Neural cell (in vitro differentiated cells): ENCODE data around the gene ELMO1. TPM values are rescaled to one million over a fixed set of nuclear protein-coding genes. Genes with fewer than 3 reads are reported as not detected.

Source experiments
- H2AFZ ChIP-seq: fragments of 200-600, 300-800 bp; sonication (generic), shearing (Covaris generic); 2 replicates; pipeline ENCODE4 v1.6.0; 2014; ENCODE audit warnings: low read depth, mild to moderate bottlenecking, antibody characterized with exemption, low read length, moderate library complexity
- H3F3A ChIP-seq: fragments of 200-600 bp; shearing (Covaris generic); 2 replicates; pipeline ENCODE4 v1.6.1; 2016; ENCODE audit warnings: mild to moderate bottlenecking, moderate library complexity, mixed read lengths, antibody characterized with exemption, low read length; ENCODE audit not compliant: insufficient read depth, poor library complexity, severe bottlenecking
- H3K27ac ChIP-seq: fragments of 200-600, 300-800 bp; sonication (generic), shearing (Covaris generic); 2 replicates; pipeline ENCODE4 v1.5.1; 2014; ENCODE audit warnings: mild to moderate bottlenecking, low read length, moderate library complexity
- H3K27me3 ChIP-seq: fragments of 300-800, 200-600 bp; sonication (generic), shearing (Covaris generic); 2 replicates; pipeline ENCODE4 v1.6.0; 2014; ENCODE audit warnings: mild to moderate bottlenecking, low read depth, low read length, moderate library complexity; ENCODE audit not compliant: insufficient read depth
- H3K36me3 ChIP-seq: fragments of 300-800, 200-600 bp; sonication (generic), shearing (Covaris generic); 2 replicates; pipeline ENCODE4 v1.5.1; 2014; ENCODE audit warnings: mild to moderate bottlenecking, antibody characterized with exemption, low read length, moderate library complexity; ENCODE audit not compliant: insufficient read depth
- H3K4me2 ChIP-seq: fragments of 300-800, 200-600 bp; sonication (generic), shearing (Covaris generic); 2 replicates; pipeline ENCODE4 v1.6.0; 2014; ENCODE audit warnings: mild to moderate bottlenecking, low read length
- H3K4me3 ChIP-seq: fragments of 300-800, 200-600 bp; sonication (generic), shearing (Covaris generic); 2 replicates; pipeline ENCODE4 v1.5.1; 2014; ENCODE audit warnings: mild to moderate bottlenecking, low read length, moderate library complexity
- H3K79me2 ChIP-seq: fragments of 200-600 bp; shearing (Covaris generic); replicated peaks from 2 replicates; pipeline ENCODE4 v1.6.0; 2014; ENCODE audit warnings: mild to moderate bottlenecking, low read length, moderate library complexity; ENCODE audit not compliant: insufficient read depth
- H3K9ac ChIP-seq: fragments of 300-800, 200-600 bp; sonication (generic), shearing (Covaris generic); 2 replicates; pipeline ENCODE4 v1.6.1; 2016; ENCODE audit warnings: mild to moderate bottlenecking, low read length, mixed read lengths
- H3K9me2 ChIP-seq: fragments of 200-600 bp; shearing (Covaris generic); 2 replicates; pipeline ENCODE4 v1.6.1; 2016; ENCODE audit warnings: mild to moderate bottlenecking, low read length, mixed read lengths; ENCODE audit not compliant: insufficient read depth
- H3K9me3 ChIP-seq: fragments of 200-600, 300-800 bp; sonication (generic), shearing (Covaris generic); 2 replicates; pipeline ENCODE4 v1.6.1; 2016; ENCODE audit warnings: mild to moderate bottlenecking, mixed run types, low read length, moderate library complexity, mixed read lengths
- H4K20me1 ChIP-seq: fragments of 200-600 bp; shearing (Covaris generic); 2 replicates; pipeline ENCODE4 v1.6.1; 2016; ENCODE audit warnings: mild to moderate bottlenecking, mixed run types; ENCODE audit not compliant: insufficient read depth
- EP300 ChIP-seq: fragments of 450-650 bp; conservative IDR thresholded peaks from 2 replicates; pipeline ENCODE4 v1.6.1; 2014; ENCODE audit warnings: antibody characterized with exemption, mild to moderate bottlenecking, moderate library complexity; ENCODE audit not compliant: poor library complexity, severe bottlenecking
- EZH2 ChIP-seq: fragments of 200-600, 300-800 bp; shearing (Covaris generic), sonication (generic); IDR thresholded peaks from 2 replicates; pipeline ENCODE4 v1.6.1; 2014; ENCODE audit warnings: antibody characterized with exemption, low read length, borderline replicate concordance, mild to moderate bottlenecking; ENCODE audit not compliant: insufficient read depth, poor library complexity, severe bottlenecking
- MXI1 ChIP-seq: fragments of 450-650 bp; conservative IDR thresholded peaks from 2 replicates; pipeline ENCODE4 v1.6.1; 2014; ENCODE audit warnings: antibody characterized with exemption, mild to moderate bottlenecking; ENCODE audit not compliant: poor library complexity, severe bottlenecking
- POLR2AphosphoS5 ChIP-seq: IDR thresholded peaks from 2 replicates; pipeline ENCODE4 v1.6.1; 2012
- RAD21 ChIP-seq: fragments of 450-650 bp; conservative IDR thresholded peaks from 2 replicates; pipeline ENCODE4 v1.6.1; 2014; ENCODE audit warnings: antibody characterized with exemption, mild to moderate bottlenecking, moderate library complexity
- SMC3 ChIP-seq: fragments of 450-650 bp; conservative IDR thresholded peaks from 2 replicates; pipeline ENCODE4 v1.6.1; 2014; ENCODE audit warnings: antibody characterized with exemption, mild to moderate bottlenecking, moderate library complexity; ENCODE audit not compliant: poor library complexity
- TAF1 ChIP-seq: IDR thresholded peaks from 2 replicates; pipeline ENCODE4 v1.6.1; 2012; ENCODE audit warnings: low read depth
- polyA plus RNA-seq: library from polyadenylated mRNA; depleted of rRNA; stranded (reverse); fragments of >200 nt; gene quantifications from 2 replicates; pipeline ENCODE4 v1.2.3, GENCODE V29; 2014
- TF ChIP-seq, protein P1 (sequence below): fragments of 450-650 bp; IDR thresholded peaks from 2 replicates; pipeline ENCODE4 v1.5.1; 2014; ENCODE audit warnings: antibody characterized with exemption, mild to moderate bottlenecking, moderate library complexity; ENCODE audit not compliant: poor library complexity, severe bottlenecking
- TF ChIP-seq, protein P2 (sequence below): IDR thresholded peaks from 2 replicates; pipeline ENCODE4 v1.6.1; 2012; ENCODE audit warnings: borderline replicate concordance

The ELMO1 gene
- polyA plus RNA-seq, 1 donor from 2014 or later: 12.2 TPM

DNA sequence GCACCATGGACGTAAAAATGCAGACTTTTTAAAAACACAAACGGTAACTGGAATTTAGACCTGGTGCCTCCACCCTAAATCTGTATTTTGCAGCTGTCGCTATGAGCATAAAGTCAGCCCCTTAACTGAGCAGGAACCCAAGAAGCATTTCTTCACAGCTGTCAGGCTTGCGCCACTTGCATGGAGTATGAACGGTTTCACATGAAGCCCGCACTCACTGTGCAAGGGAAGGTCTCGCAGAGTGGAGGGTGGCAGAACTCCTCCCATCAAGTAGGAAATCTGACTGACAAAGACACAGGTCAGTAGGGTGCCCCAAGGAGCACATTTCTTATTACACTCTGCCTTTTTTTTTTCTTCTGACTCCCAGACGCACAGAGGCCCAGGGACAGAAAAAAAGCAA, 58.5 kb downstream of the ELMO1 start:
- H3K9ac ChIP-seq: no peak overlapping the region
- H3K9me2 ChIP-seq: no peaks in the 10 kb centered on the region
- TF ChIP-seq, protein P1, sequence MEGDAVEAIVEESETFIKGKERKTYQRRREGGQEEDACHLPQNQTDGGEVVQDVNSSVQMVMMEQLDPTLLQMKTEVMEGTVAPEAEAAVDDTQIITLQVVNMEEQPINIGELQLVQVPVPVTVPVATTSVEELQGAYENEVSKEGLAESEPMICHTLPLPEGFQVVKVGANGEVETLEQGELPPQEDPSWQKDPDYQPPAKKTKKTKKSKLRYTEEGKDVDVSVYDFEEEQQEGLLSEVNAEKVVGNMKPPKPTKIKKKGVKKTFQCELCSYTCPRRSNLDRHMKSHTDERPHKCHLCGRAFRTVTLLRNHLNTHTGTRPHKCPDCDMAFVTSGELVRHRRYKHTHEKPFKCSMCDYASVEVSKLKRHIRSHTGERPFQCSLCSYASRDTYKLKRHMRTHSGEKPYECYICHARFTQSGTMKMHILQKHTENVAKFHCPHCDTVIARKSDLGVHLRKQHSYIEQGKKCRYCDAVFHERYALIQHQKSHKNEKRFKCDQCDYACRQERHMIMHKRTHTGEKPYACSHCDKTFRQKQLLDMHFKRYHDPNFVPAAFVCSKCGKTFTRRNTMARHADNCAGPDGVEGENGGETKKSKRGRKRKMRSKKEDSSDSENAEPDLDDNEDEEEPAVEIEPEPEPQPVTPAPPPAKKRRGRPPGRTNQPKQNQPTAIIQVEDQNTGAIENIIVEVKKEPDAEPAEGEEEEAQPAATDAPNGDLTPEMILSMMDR: no peak
- TF ChIP-seq, protein P2, sequence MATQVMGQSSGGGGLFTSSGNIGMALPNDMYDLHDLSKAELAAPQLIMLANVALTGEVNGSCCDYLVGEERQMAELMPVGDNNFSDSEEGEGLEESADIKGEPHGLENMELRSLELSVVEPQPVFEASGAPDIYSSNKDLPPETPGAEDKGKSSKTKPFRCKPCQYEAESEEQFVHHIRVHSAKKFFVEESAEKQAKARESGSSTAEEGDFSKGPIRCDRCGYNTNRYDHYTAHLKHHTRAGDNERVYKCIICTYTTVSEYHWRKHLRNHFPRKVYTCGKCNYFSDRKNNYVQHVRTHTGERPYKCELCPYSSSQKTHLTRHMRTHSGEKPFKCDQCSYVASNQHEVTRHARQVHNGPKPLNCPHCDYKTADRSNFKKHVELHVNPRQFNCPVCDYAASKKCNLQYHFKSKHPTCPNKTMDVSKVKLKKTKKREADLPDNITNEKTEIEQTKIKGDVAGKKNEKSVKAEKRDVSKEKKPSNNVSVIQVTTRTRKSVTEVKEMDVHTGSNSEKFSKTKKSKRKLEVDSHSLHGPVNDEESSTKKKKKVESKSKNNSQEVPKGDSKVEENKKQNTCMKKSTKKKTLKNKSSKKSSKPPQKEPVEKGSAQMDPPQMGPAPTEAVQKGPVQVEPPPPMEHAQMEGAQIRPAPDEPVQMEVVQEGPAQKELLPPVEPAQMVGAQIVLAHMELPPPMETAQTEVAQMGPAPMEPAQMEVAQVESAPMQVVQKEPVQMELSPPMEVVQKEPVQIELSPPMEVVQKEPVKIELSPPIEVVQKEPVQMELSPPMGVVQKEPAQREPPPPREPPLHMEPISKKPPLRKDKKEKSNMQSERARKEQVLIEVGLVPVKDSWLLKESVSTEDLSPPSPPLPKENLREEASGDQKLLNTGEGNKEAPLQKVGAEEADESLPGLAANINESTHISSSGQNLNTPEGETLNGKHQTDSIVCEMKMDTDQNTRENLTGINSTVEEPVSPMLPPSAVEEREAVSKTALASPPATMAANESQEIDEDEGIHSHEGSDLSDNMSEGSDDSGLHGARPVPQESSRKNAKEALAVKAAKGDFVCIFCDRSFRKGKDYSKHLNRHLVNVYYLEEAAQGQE: no peak
- TF ChIP-seq RAD21 (no peak), EZH2 (no peak), SMC3 (no peak), EP300 (no peak), TAF1 (no peak), MXI1 (no peak), POLR2AphosphoS5 (no peak)
- no peaks in the 10 kb centered on the region for H3K79me2 ChIP-seq
- H3K36me3 ChIP-seq: no peaks in the 10 kb centered on the region
- H3K4me3 ChIP-seq: no peak overlapping the region
- H3K4me2 ChIP-seq: no peak overlapping the region
- H3K27me3 ChIP-seq: no peaks in the 10 kb centered on the region
- H3K27ac ChIP-seq: no peak overlapping the region
- no peaks in the 10 kb centered on the region for H3F3A ChIP-seq
- no peak overlapping the region for H2AFZ ChIP-seq
- H4K20me1 ChIP-seq: no peaks in the 10 kb centered on the region
- no peaks in the 10 kb centered on the region for H3K9me3 ChIP-seq

DNA sequence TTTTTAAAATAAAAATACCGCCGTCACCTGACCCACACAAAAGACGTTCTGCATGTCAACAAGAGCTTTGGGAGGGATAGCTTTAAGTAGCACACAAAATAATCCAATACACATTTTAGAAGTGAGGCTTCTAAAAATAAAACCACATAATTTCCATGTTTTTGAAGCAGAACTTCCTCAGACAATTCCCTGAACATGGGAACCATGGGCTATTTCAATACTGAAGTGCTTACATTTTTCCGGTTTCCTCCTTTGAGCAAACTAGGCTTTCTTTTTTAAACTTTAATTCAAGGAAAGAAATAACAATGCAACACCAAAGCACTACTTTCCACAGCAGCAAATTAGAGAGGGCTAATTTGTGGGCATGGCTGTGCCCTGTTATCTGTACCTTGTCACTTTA, 59.9 kb downstream of the ELMO1 start:
- Histone ChIP-seq H3K4me2 (no peak overlapping the region), H3K79me2 (no peaks in the 10 kb centered on the region)
- TF ChIP-seq, protein P1: no peak
- TF ChIP-seq EZH2 (no peak), MXI1 (no peak), POLR2AphosphoS5 (no peak), RAD21 (no peak), SMC3 (no peak)

More for the DNA sequence above, 59.9 kb downstream of the ELMO1 start:
- no peaks in the 10 kb centered on the region for H3K9me3 ChIP-seq
- H2AFZ ChIP-seq: no peak overlapping the region
- no peaks in the 10 kb centered on the region for H3K9me2 ChIP-seq
- no peak overlapping the region for H3K9ac ChIP-seq
- no peaks in the 10 kb centered on the region for H3K27me3 ChIP-seq
- H3F3A ChIP-seq: no peaks in the 10 kb centered on the region
- no peaks in the 10 kb centered on the region for H3K36me3 ChIP-seq
- H3K4me3 ChIP-seq: no peak overlapping the region
- no peaks in the 10 kb centered on the region for H4K20me1 ChIP-seq
- H3K27ac ChIP-seq: no peak overlapping the region
